Mammary epithelial cell (primary cell): ENCODE measurements around the gene ACTN2.

Experiments used
- CTCF ChIP-seq, 2 donors: IDR thresholded peaks in 1 of 2; conservative IDR thresholded peaks in 1 of 2; 2 replicates each; pipeline ENCODE4 v1.5.1; 2011 to 2012; ENCODE audit warnings: inconsistent platforms in 2 of 2, low read length in 2 of 2, mild to moderate bottlenecking in 2 of 2, control low read depth in 1 of 2, low read depth in 1 of 2; ENCODE audit not compliant: insufficient read depth in 1 of 2; ENCODE audit errors: extremely low read depth in 1 of 2
- EZH2 ChIP-seq: IDR thresholded peaks from 2 replicates; pipeline ENCODE4 v1.6.1; 2012; ENCODE audit warnings: low read length, inconsistent platforms, borderline replicate concordance

- TF ChIP-seq CTCF (conservative IDR thresholded peaks at IDR 0.05 in 1 of 2, IDR thresholded peaks at IDR 0.05 in 1 of 2; ENCODE audit: extremely low read depth in 1 of 2, insufficient read depth in 1 of 2, low read depth in 1 of 2, low read length in 2 of 2) (no peak), EZH2 (no peak)
Observed at GRCh38 chr1:236799001-236799400, 112.7 kb downstream of the ACTN2 start.
